NCI-H226 (cell line): ENCODE data around the gene APOE.
"Not testable (repeated sequence)": the region's sequence is repeated elsewhere in the genome, so short reads cannot be mapped to it uniquely, and the experiment has no call there.

ENCODE experiments used
- DNase-seq: peaks from one replicate; pipeline ENCODE4 v3.0.0-alpha.2; 2015

Gene APOE

DNA sequence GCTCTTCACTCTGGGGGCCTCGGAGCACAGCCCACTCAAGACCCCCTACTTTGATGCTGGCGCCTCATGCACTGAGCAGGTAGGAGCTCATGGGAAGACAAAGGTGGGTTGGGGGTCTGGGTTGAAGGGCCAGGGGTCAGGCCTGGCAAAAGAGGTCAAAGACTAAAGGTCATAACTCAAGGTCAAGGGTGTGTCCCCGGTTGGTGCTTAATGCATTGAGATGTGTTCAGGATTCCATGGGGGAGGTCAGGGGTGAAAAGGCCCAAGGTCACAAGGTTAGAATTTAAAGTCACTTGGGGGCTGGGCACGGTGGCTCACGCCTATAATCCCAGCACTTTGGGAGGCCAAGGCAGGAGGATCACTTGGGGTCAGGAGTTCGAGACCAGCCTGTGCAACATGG lies 19.5 kb upstream of the APOE start:
- DNase-seq: no peak

GRCh38 chr19:44887648-44888047 lies 17.9 kb upstream of the APOE start:
- no peak for DNase-seq

GRCh38 chr19:44888335-44888734 lies 17.3 kb upstream of the APOE start:
- DNase-seq: not testable (repeated sequence)

GRCh38 chr19:44889830-44890365 lies 15.7 kb upstream of the APOE start:
- no peak for DNase-seq

GRCh38 chr19:44890366-44891015 lies 15.1 kb upstream of the APOE start:
- DNase-seq: peak; percentile 100

DNA sequence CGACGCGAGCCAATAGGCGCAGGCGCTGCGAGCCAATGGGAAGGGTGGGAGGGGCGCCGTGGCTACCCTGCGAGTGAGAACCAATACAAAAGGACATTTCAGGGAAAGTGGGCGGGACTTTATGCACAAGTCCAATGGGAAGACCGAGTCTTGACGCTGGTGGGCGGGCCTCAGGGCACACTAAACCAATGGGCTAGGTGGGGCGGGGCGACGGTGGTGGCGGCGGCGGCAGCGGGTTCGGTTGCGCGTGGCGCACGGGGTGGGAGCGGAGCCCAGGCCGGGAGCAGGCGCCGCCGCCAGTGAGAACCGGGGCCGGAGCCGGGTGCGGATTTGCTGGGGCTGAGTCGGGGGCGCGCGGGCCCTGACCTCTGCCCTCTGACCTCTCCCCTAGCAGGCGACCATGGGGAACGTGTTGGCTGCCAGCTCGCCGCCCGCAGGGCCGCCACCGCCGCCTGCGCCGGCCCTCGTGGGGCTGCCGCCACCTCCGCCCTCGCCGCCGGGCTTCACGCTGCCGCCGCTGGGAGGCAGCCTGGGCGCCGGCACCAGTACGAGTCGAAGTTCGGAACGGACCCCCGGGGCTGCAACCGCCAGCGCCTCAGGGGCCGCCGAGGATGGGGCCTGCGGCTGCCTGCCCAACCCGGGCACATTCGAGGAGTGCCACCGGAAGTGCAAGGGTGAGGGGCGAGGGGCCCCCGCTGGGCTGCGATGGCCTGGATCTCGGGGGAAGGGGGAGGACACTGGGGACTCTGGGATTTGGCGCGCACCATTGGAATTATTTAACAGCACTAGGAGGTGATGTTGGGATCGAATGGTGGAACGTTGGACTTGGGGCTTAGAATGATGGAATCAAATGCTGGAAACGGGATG lies 14.3 kb upstream of the APOE start, which contains the start of gene TOMM40:
TOMM40 (plus strand) TSS at position 239 of the 867 bp plus-strand sequence; CDS start at position 401, 162 bp downstream.
- peak; percentile 99 for DNase-seq

DNA sequence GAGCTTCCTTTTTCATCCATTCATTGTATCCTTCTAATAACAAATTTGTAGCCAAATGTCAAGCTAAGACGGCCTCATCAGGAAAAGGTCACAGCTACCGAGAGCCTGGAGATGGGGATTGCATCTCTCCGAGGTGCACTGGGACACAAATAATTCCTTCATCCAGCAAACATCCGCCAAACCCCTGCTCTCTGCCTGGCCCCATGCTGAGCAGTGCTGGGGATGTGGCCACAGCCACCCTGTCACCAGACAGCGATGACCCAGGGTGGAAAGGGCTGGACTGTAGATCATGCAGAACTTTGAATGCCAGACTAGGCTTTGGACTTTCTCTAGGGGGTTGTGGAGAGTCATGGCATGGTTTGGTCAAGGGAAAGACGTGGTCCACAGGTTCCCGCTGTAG lies 12.7 kb upstream of the APOE start:
- DNase-seq: no peak

- DNase-seq: no peak
Observed at GRCh38 chr19:44893332-44894051, 12.1 kb upstream of the APOE start.

- no peak for DNase-seq
Observed at GRCh38 chr19:44894052-44894400, 11.6 kb upstream of the APOE start.

- DNase-seq: no peak
Observed at GRCh38 chr19:44894946-44895345, 10.7 kb upstream of the APOE start.

GRCh38 chr19:44897835-44898234 lies 7.8 kb upstream of the APOE start:
- DNase-seq: no peak

DNA sequence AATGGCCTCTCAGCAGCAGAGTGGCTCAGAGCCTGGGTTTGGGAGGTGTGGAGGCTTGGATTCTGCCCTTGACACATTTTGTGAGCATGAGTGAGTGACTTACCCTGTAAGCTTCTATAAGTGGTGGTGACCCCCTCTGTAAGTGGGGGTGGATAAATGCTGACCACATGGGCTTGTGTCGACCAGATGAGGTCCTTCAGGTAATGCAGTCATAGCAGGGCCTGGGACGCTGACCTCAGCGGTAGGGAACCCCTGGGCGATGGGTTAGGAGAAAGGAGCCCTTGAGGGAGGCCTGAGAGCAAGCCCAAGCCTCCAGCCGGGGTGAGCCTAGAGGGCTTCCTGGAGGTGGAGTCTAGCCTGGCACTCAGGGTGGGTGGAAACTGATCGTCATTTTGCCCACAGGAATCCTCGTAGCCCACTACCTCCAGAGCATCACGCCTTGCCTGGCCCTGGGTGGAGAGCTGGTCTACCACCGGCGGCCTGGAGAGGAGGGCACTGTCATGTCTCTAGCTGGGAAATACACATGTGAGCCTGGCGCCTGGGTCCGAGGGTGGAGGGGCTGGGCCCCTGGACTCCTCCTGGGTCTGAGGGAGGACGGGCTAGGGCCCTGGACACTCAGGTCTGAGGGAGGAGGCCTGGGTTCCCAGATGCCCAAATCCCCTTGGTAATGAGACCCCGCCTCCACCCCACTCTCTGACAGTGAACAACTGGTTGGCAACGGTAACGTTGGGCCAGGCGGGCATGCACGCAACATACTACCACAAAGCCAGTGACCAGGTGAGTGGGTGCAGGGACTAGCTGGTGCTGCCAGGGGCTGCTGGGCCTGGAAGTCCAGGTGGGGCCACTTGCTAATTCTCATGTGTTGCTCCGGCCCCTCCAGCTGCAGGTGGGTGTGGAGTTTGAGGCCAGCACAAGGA lies 5.0 kb upstream of the APOE start:
- DNase-seq: no peak

DNA sequence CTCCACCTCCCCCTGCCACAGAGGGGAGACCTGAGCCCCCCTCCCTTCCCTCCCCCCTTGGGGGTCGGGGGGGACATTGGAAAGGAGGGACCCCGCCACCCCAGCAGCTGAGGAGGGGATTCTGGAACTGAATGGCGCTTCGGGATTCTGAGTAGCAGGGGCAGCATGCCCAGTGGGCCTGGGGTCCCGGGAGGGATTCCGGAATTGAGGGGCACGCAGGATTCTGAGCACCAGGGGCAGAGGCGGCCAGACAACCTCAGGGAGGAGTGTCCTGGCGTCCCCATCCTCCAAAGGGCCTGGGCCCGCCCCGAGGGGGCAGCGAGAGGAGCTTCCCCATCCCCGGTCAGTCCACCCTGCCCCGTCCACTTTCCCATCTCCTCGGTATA lies 2.4 kb upstream of the APOE start:
- no peak for DNase-seq

DNA sequence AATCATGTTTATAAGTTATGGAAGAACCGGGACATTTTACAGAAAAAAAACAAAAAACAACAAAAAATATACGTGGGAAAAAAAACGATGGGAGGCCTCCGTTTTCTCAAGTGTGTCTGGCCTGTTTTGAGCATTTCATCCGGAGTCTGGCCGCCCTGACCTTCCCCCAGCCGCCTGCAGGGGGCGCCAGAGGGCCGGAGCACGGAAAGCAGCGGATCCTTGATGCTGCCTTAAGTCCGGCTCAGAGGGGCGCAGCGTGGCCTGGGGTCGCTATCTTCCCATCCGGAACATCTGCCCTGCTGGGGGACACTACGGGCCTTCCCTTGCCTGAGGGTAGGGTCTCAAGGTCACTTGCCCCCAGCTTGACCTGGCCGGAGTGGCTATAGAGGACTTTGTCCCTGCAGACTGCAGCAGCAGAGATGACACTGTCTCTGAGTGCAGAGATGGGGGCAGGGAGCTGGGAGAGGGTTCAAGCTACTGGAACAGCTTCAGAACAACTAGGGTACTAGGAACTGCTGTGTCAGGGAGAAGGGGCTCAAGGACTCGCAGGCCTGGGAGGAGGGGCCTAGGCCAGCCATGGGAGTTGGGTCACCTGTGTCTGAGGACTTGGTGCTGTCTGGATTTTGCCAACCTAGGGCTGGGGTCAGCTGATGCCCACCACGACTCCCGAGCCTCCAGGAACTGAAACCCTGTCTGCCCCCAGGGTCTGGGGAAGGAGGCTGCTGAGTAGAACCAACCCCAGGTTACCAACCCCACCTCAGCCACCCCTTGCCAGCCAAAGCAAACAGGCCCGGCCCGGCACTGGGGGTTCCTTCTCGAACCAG lies 1.8 kb upstream of the APOE start:
- DNase-seq: peak; percentile 43

GRCh38 chr19:44904426-44904994 lies 1.1 kb upstream of the APOE start:
- DNase-seq: no peak

GRCh38 chr19:44907613-44908012 lies 2.0 kb downstream of the APOE start:
- DNase-seq: no peak

GRCh38 chr19:44908074-44908835 lies 2.7 kb downstream of the APOE start:
- DNase-seq: no peak

DNA sequence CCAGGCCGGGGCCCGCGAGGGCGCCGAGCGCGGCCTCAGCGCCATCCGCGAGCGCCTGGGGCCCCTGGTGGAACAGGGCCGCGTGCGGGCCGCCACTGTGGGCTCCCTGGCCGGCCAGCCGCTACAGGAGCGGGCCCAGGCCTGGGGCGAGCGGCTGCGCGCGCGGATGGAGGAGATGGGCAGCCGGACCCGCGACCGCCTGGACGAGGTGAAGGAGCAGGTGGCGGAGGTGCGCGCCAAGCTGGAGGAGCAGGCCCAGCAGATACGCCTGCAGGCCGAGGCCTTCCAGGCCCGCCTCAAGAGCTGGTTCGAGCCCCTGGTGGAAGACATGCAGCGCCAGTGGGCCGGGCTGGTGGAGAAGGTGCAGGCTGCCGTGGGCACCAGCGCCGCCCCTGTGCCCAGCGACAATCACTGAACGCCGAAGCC lies 3.3 kb downstream of the APOE start:
- no peak for DNase-seq

- no peak for DNase-seq
Observed at GRCh38 chr19:44909775-44910174, 4.2 kb downstream of the APOE start.

GRCh38 chr19:44911896-44912295 lies 6.3 kb downstream of the APOE start:
- not testable (repeated sequence) for DNase-seq
